Right atrium auricular region (tissue), 2 donors: ENCODE measurements around the gene NLE1. TPM values are rescaled to one million over a fixed set of nuclear protein-coding genes. Genes with fewer than 3 reads are reported as not detected.
"Not testable (repeated sequence)": the region's sequence is repeated elsewhere in the genome, so short reads cannot be mapped to it uniquely, and the experiment has no call there.

Source experiments
- DNase-seq: peaks from one replicate; pipeline ENCODE4 v3.0.0-alpha.2; 2019; ENCODE audit warnings: low spot score
- H3K27ac ChIP-seq, 2 donors: fragments of 200-600 bp; sonication (generic); 1 replicate in 1 of 2; 2 replicates in 1 of 2; pipeline ENCODE4 v1.5.1; 2016 to 2019
- H3K27me3 ChIP-seq, 2 donors: fragments of 200-600 bp; sonication (generic); one replicate each; pipeline versions ENCODE4 v1.5.1 to v1.6.0; 2017 to 2019
- H3K36me3 ChIP-seq: fragments of 200-600 bp; sonication (generic); one replicate; pipeline ENCODE4 v1.5.1; 2016
- H3K4me1 ChIP-seq, 2 donors: fragments of 200-600 bp; sonication (generic); one replicate each; pipeline versions ENCODE4 v1.5.1 to v1.6.0; 2017 to 2019
- H3K4me3 ChIP-seq, 2 donors: fragments of 200-600 bp; sonication (generic); 1 replicate in 1 of 2; 2 replicates in 1 of 2; pipeline ENCODE4 v1.5.1; 2017 to 2019; ENCODE audit warnings: mild to moderate bottlenecking in 1 of 2, moderate library complexity in 1 of 2
- H3K9me3 ChIP-seq, 2 donors: fragments of 200-600 bp; sonication (generic); one replicate each; pipeline ENCODE4 v1.5.1; 2019
- CTCF ChIP-seq, 2 donors: fragments of 200-600 bp; sonication (generic); IDR thresholded peaks; one replicate each; pipeline ENCODE4 v1.5.1; 2019; ENCODE audit warnings: antibody characterized with exemption in 2 of 2
- total RNA-seq, 2 donors: library from RNA; depleted of rRNA; stranded (reverse); fragments of >200 nt; gene quantifications; one replicate each; pipeline ENCODE4 v1.1.0, GENCODE V29; 2016

NLE1 gene
- total RNA-seq, 2 donors from 2014 or later, result 3.6 to 8.2 TPM

- Histone ChIP-seq H3K27ac (no peak overlapping the region), H3K27me3 (no peaks in the 10 kb centered on the region), H3K9me3 (no peaks in the 10 kb centered on the region), H3K4me3 (no peak overlapping the region), H3K36me3 (peaks cover 33% of the 10 kb centered on the region), H3K4me1 (no peaks in the 10 kb centered on the region)
- TF ChIP-seq CTCF (IDR thresholded peaks at IDR 0.05), result no peak
- no peak for DNase-seq
Observed at GRCh38 chr17:35101036-35101435, 41.1 kb downstream of the NLE1 start.

GRCh38 chr17:35099908-35100307 is 42.2 kb downstream of the NLE1 start:
- DNase-seq, result no peak
- H3K27me3 ChIP-seq, result no peaks in the 10 kb centered on the region
- no peaks in the 10 kb centered on the region for H3K9me3 ChIP-seq
- H3K4me1 ChIP-seq, result no peaks in the 10 kb centered on the region
- no peak overlapping the region for H3K27ac ChIP-seq
- no peak overlapping the region for H3K4me3 ChIP-seq
- peaks cover 27% of the 10 kb centered on the region for H3K36me3 ChIP-seq
- no peak for TF ChIP-seq CTCF (IDR thresholded peaks at IDR 0.05)

- no peak for DNase-seq
- Histone ChIP-seq H3K4me3 (no peak overlapping the region), H3K27ac (no peak overlapping the region), H3K9me3 (no peaks in the 10 kb centered on the region), H3K27me3 (no peaks in the 10 kb centered on the region), H3K4me1 (no peaks in the 10 kb centered on the region), H3K36me3 (peaks cover 20% of the 10 kb centered on the region)
- TF ChIP-seq CTCF (IDR thresholded peaks at IDR 0.05), result no peak
Observed at GRCh38 chr17:35097776-35098175, 44.3 kb downstream of the NLE1 start.

- Histone ChIP-seq H3K9me3 (no peaks in the 10 kb centered on the region), H3K4me1 (no peaks in the 10 kb centered on the region), H3K4me3 (no peak overlapping the region), H3K36me3 (peaks cover 8% of the 10 kb centered on the region), H3K27ac (no peak overlapping the region), H3K27me3 (no peaks in the 10 kb centered on the region)
- no peak for DNase-seq
- no peak for TF ChIP-seq CTCF (IDR thresholded peaks at IDR 0.05)
Observed at GRCh38 chr17:35095741-35096140, 46.4 kb downstream of the NLE1 start.

- TF ChIP-seq CTCF (IDR thresholded peaks at IDR 0.05), result no peak
- H3K27ac ChIP-seq, result no peak overlapping the region
- peaks cover under 1% of the 10 kb centered on the region for H3K36me3 ChIP-seq
- H3K4me1 ChIP-seq, result peaks cover 0 to under 1% of the 10 kb centered on the region in 2 donors
- H3K4me3 ChIP-seq, result no peak overlapping the region
- H3K27me3 ChIP-seq, result no peaks in the 10 kb centered on the region
- no peak for DNase-seq
- no peaks in the 10 kb centered on the region for H3K9me3 ChIP-seq
Observed at GRCh38 chr17:35094902-35095301, 47.2 kb downstream of the NLE1 start.

- DNase-seq, H3K27me3 ChIP-seq, H3K4me3 ChIP-seq, H3K36me3 ChIP-seq, H3K9me3 ChIP-seq, H3K27ac ChIP-seq: not testable (repeated sequence)
- peaks cover 0 to 13% of the 10 kb centered on the region in 2 donors for H3K4me1 ChIP-seq
Observed at GRCh38 chr17:35090707-35091106, 51.4 kb downstream of the NLE1 start.
